ENCODE measurements around the gene DHDDS. TPM values are rescaled to one million over a fixed set of nuclear protein-coding genes. Genes with fewer than 3 reads are reported as not detected.
A peak's percentile ranks its signal among the peaks of the same experiment; 100 is the strongest.

DHDDS gene
- total RNA-seq, 4 donors from 2014 or later: 54.5 to 76.6 (median 62.1) TPM

DNA sequence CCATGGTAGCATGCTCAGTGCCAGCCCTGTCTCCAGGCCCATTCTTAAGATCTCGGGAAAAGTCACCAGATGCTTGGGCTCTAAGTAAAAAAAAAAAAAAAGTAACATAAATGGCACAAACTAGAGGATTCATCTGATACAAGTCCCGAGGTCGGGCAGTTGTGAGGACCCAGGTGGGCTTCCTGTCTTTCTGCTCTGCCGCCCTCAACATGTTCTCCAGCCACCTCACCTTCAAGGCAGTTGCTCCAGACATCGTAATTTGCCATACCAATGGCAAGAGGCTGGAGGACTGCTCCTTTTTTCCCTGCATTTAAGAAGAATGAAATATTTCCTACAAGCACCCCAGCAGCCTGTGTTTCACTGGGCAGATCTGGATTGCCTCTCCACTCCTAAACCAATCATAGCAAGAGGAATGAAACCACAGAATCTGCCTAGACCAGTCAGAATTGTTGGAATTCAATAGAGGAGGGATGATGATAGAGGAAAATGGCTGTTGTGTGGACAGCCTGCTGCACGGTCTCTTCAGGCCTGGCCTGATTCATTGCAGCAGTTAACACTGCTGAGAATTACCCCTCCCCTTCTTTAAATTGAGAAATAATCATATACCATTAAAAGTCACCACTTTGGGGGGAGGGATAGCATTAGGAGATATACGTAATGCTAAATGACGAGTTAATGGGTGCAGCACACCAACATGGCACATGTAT, 45.5 kb downstream of the DHDDS start:
- TF ChIP-seq POLR2A (IDR thresholded peaks at IDR 0.05) (no peak), CTCF (IDR thresholded peaks at IDR 0.05) (no peak)
- DNase-seq: peak in 1 of 3 donors; percentile 25
- no peak overlapping the region for H3K27ac ChIP-seq
- peaks cover 0 to 13% (median 2%) of the 10 kb centered on the region in 4 donors for H3K4me1 ChIP-seq
- no peaks in the 10 kb centered on the region for H3K27me3 ChIP-seq
- H3K4me3 ChIP-seq: no peak overlapping the region
- peaks cover 0 to 44% (median 0%) of the 10 kb centered on the region in 3 donors for H3K36me3 ChIP-seq
- no peaks in the 10 kb centered on the region for H3K9me3 ChIP-seq

DNA sequence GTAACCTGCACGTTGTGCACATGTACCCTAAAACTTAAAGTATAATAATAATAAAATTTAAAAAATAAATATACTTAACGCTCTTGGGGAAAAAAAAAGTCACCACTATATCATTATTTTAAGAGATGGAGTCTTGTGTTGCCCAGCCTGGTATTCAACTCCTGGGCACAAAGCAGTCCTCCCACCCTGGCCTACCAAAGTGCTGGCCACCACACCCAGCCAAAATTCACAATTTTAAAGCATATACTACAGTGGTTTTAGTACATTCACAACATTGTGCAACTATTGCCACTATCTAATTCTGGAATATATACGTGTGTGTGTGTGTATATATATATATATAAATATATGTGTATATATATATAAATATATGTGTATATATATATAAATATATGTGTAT, 46.0 kb downstream of the DHDDS start:
- peaks cover 0 to 13% (median 2%) of the 10 kb centered on the region in 4 donors for H3K4me1 ChIP-seq
- no peak overlapping the region for H3K27ac ChIP-seq
- no peaks in the 10 kb centered on the region for H3K27me3 ChIP-seq
- DNase-seq: no peak
- no peak overlapping the region for H3K4me3 ChIP-seq
- TF ChIP-seq POLR2A (IDR thresholded peaks at IDR 0.05): no peak
- TF ChIP-seq CTCF (IDR thresholded peaks at IDR 0.05): no peak
- peaks cover 0 to 44% (median 0%) of the 10 kb centered on the region in 3 donors for H3K36me3 ChIP-seq
- H3K9me3 ChIP-seq: no peaks in the 10 kb centered on the region

- peaks cover 0 to 42% (median 0%) of the 10 kb centered on the region in 3 donors for H3K36me3 ChIP-seq
Measured at GRCh38 chr1:26478988-26479387, 46.9 kb downstream of the DHDDS start.

DNA sequence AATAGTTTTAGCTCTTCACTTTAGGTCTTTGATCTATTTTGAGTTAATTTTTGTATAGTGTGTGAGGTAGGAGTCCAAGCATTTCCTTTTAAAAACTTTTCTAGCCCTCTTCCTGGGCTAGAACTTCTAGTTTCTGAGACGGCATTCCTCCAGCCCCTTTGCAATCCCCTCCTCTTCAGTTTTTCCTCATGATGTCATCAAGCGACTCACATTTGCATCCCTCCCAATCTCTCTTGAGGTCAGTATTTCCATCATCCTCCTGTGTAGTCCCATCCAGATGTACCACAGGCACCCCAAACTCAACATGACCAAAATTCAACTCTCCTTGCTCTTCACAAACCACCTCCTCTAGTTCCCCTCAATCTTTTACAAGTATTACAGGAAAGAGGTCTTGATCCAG, 50.8 kb downstream of the DHDDS start:
- H3K27me3 ChIP-seq: no peaks in the 10 kb centered on the region
- H3K27ac ChIP-seq: no peak overlapping the region
- H3K4me1 ChIP-seq: no peaks in the 10 kb centered on the region
- DNase-seq: no peak
- H3K36me3 ChIP-seq: peaks cover 0 to 10% (median 0%) of the 10 kb centered on the region in 3 donors
- no peak for TF ChIP-seq POLR2A (IDR thresholded peaks at IDR 0.05)
- TF ChIP-seq CTCF (IDR thresholded peaks at IDR 0.05): no peak
- H3K4me3 ChIP-seq: no peak overlapping the region
- no peaks in the 10 kb centered on the region for H3K9me3 ChIP-seq

More at GRCh38 chr1:26478988-26479387, 46.9 kb downstream of the DHDDS start:
- H3K27ac ChIP-seq: no peak overlapping the region
- no peaks in the 10 kb centered on the region for H3K9me3 ChIP-seq
- peak in 1 of 3 donors; percentile 18 for DNase-seq
- peaks cover 0 to 8% (median 0%) of the 10 kb centered on the region in 4 donors for H3K4me1 ChIP-seq
- no peaks in the 10 kb centered on the region for H3K27me3 ChIP-seq
- H3K4me3 ChIP-seq: no peak overlapping the region
- TF ChIP-seq POLR2A (IDR thresholded peaks at IDR 0.05) (no peak), CTCF (IDR thresholded peaks at IDR 0.05) (no peak)

DNA sequence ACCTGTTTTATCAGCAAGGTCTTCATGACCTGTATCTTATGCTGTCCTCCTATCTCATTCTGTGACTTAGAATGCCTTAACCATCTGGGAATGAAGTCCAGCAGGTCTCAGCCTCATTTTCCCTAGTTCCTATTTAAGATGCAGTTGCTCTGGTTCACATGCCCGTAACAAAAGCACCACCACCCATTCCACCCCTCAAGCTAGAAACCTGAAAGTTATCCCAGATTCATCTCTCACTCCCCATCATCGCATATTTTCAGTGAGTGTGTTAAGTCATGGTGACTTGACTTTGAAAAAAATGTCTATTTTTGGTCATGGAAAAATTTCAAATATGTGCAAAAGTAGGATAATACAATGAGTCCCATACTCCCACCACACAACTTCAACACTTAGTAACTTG, 51.9 kb downstream of the DHDDS start:
- Histone ChIP-seq H3K27me3 (no peaks in the 10 kb centered on the region), H3K4me1 (no peaks in the 10 kb centered on the region), H3K9me3 (no peaks in the 10 kb centered on the region), H3K4me3 (no peak overlapping the region), H3K36me3 (peaks cover 0 to 8% (median 0%) of the 10 kb centered on the region in 3 donors), H3K27ac (no peak overlapping the region)
- no peak for DNase-seq
- TF ChIP-seq POLR2A (IDR thresholded peaks at IDR 0.05) (no peak), CTCF (IDR thresholded peaks at IDR 0.05) (no peak)

Measured in Peyer's patch (tissue), 4 donors.